Naive thymus-derived CD8-positive, alpha-beta T cell (primary cell): Measurements from ENCODE around the gene BIK. TPM values are rescaled to one million over a fixed set of nuclear protein-coding genes. Genes with fewer than 3 reads are reported as not detected.
"Not testable (repeated sequence)": the region's sequence is repeated elsewhere in the genome, so short reads cannot be mapped to it uniquely, and the experiment has no call there.

ENCODE experiments used
- ATAC-seq, 2 donors: fragments of 150-1000 bp; cut with Tn5 transposase in 1 of 2; sonication (Bioruptor Pico), chemical (Tn5 transposase) in 1 of 2; 1 replicate in 1 of 2; 2 replicates in 1 of 2; pipeline ENCODE4 v1.10.0; 2021; ENCODE audit warnings: mild to moderate bottlenecking in 2 of 2, moderate library complexity in 2 of 2
- POLR2A ChIA-PET: fragments of 350-600 bp; sonication (Branson Sonifier 250); formaldehyde crosslinking; loops from one replicate; lab custom pipeline; 2021; ENCODE audit warnings: antibody characterized with exemption; lab: Charles Lee
- DNase-seq, 10 donors: peaks; one replicate each; pipeline versions ENCODE4 v3.0.0 to v3.0.0-alpha.2; 2020 to 2022
- H3K27ac Mint-ChIP-seq, 10 donors: one replicate each; pipeline ENCODE4 v1.8.0; 2020 to 2022; ENCODE audit warnings: mild to moderate bottlenecking in 10 of 10, mixed read lengths in 10 of 10, moderate library complexity in 4 of 10, inconsistent platforms in 1 of 10
- H3K27me3 Mint-ChIP-seq, 5 donors: one replicate each; pipeline ENCODE4 v1.8.0; 2021 to 2022; ENCODE audit warnings: mixed read lengths in 5 of 5
- H3K36me3 Mint-ChIP-seq, 3 donors: one replicate each; pipeline ENCODE4 v1.8.0; 2020 to 2022; ENCODE audit warnings: mixed read lengths in 3 of 3, mild to moderate bottlenecking in 2 of 3, inconsistent platforms in 1 of 3
- H3K4me1 Mint-ChIP-seq, 4 donors: one replicate each; pipeline ENCODE4 v1.8.0; 2021 to 2022; ENCODE audit warnings: mixed read lengths in 4 of 4
- H3K4me3 Mint-ChIP-seq, 10 donors: one replicate each; pipeline ENCODE4 v1.8.0; 2020 to 2022; ENCODE audit warnings: mild to moderate bottlenecking in 10 of 10, mixed read lengths in 10 of 10, moderate library complexity in 6 of 10, inconsistent platforms in 1 of 10
- H3K9me3 Mint-ChIP-seq, 9 donors: one replicate each; pipeline ENCODE4 v1.8.0; 2020 to 2022; ENCODE audit warnings: mixed read lengths in 9 of 9, mild to moderate bottlenecking in 3 of 9, inconsistent platforms in 1 of 9, moderate library complexity in 1 of 9
- polyA plus RNA-seq, 3 donors: library from polyadenylated mRNA; unstranded; fragments of 300-500 nt; fragmentation: Illumina TruSeq; gene quantifications; one replicate each; pipeline ENCODE4 v1.2.3, GENCODE V29; 2021
- total RNA-seq, 8 experiments: library from RNA in 2 of 8; stranded (reverse) in 2 of 8; gene quantifications; one replicate each; pipeline ENCODE4 v1.2.3 and lab custom pipeline; 2021 to 2026

BIK gene
- total and polyA plus RNA-seq, 5 experiments from 2014 or later: 2.6 to 6.1 (median 2.8) TPM

DNA sequence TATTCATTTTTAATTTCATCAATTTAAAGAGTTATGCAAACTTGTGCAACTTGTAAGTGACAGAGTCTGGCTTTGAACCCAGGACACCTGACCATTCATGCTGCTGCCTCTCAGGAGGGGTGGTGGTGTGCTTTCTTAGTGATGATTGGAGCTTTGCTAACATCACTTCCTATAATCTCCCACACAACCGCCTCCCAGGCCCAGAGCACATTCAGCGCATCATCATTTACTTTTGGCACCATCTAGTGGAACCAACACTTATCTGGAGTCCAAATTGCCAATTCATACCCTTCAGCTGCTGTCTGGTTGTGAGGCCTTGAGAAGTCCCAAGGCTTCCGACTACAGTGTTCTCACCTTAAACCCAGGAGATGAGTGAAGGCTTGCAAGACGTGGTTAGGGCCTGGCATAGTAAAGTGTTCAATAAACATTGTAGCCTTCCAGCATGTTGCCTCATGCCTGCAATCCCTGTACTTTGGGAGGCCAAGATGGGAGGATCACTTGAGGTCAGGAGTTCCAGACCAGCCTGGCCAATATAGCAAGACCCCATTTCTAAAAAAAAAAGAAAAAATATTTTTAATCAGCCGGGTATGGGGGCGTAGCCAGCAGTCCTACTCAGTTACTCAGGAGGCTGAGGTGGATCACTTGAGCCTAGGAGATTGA, 20.3 kb upstream of the BIK start:
- Mint-ChIP-seq H3K9me3 (peaks cover 0 to 3% (median 0%) of the 10 kb centered on the region in 9 donors), H3K27ac (peak overlapping the region in 3 of 10 donors; percentile 40 to 75 (median 62)), H3K4me3 (peak overlapping the region in 9 of 10 donors; percentile 13 to 94 (median 69)), H3K36me3 (peaks cover 0 to 5% (median under 1%) of the 10 kb centered on the region in 3 donors), H3K4me1 (peaks cover 5 to 31% (median 17%) of the 10 kb centered on the region in 4 donors), H3K27me3 (no peaks in the 10 kb centered on the region)
- peak in 5 of 10 donors; percentile 13 to 39 (median 14) for DNase-seq
- ATAC-seq: no peak
- POLR2A ChIA-PET: interaction anchor here (0.7 kb wide), 1 partner anchor 997 kb away, joined by 3 read pairs; no protein-coding TSS in a partner anchor

DNA sequence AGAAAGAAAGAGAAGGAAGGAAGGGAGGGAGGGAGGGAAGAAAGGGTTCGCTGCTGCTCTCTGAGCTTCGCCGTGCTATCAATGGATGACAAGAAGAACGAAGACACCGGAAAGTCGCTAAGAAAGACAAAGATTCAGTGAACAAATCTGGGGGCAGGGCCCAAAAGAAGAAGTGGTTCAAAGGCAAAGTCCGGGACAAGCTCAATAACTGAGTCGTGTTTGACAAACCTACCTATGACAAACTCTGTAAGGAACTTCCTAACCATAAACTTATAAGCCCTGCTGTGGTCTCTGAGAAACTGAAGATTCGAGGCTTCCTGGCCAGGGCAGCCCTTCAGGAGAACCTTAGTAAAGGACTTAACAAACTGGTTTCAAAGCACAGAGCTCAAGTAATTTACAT, 18.5 kb upstream of the BIK start:
- H3K4me1 Mint-ChIP-seq: peaks cover 3 to 14% (median 10%) of the 10 kb centered on the region in 4 donors
- ATAC-seq: no peak
- POLR2A ChIA-PET: interaction anchor here (0.6 kb wide), 1 partner anchor 24 kb away, joined by 3 read pairs; no protein-coding TSS in a partner anchor
- H3K36me3 Mint-ChIP-seq: peaks cover 0 to 5% (median 3%) of the 10 kb centered on the region in 3 donors
- no peak overlapping the region for H3K4me3 Mint-ChIP-seq
- H3K27me3 Mint-ChIP-seq: no peaks in the 10 kb centered on the region
- no peak overlapping the region for H3K27ac Mint-ChIP-seq
- peaks cover 0 to 11% (median 6%) of the 10 kb centered on the region in 9 donors for H3K9me3 Mint-ChIP-seq
- DNase-seq: no peak

DNA sequence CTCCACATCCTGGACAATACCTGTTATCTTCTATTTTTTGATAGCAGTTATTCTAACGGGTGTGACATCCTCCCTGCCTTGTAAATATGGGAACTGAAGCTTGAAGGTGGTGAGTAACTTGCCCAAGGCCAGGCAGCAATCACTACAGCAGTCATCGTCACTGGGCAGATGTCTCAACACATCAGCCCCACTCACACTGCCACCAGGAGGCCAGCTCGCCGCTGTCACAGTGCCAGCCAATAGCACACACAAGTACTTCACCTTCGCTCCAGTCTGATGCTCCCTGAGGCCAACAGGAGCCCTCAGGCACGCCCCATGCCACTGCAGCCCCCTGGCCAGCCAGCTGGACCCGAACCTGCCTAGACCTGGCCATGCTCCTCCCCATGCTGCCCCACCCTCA, 16.5 kb upstream of the BIK start:
- POLR2A ChIA-PET: no interaction called here
- peaks cover 0 to 11% (median 6%) of the 10 kb centered on the region in 9 donors for H3K9me3 Mint-ChIP-seq
- H3K27ac Mint-ChIP-seq: no peak overlapping the region
- ATAC-seq (no peak), DNase-seq (no peak)
- no peak overlapping the region for H3K4me3 Mint-ChIP-seq
- H3K4me1 Mint-ChIP-seq: peaks cover 0 to 7% (median 4%) of the 10 kb centered on the region in 4 donors
- H3K36me3 Mint-ChIP-seq: peaks cover 0 to 5% (median 3%) of the 10 kb centered on the region in 3 donors
- no peaks in the 10 kb centered on the region for H3K27me3 Mint-ChIP-seq

DNA sequence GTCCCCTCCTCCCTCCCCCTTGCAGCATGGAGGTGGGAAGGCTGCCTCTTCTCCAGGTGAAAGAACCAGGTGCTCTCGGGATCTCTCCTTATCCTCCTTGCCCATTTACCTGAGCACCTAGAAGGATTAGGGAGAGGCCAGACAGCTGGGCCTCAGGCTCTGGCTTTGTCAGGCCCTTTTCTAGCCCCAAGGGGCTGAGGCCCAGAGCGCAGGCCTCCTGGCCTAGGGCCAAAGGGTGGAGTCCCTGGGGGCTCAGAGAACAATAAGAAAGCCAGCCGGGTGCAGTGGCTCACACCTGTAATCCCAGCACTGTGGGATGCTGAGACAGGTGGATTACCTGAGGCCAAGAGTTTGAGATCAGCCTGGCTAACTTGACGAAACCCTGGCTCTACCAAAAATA, 16.0 kb upstream of the BIK start:
- peaks cover 0 to 11% (median 6%) of the 10 kb centered on the region in 9 donors for H3K9me3 Mint-ChIP-seq
- no peaks in the 10 kb centered on the region for H3K27me3 Mint-ChIP-seq
- peaks cover 0 to 5% (median 3%) of the 10 kb centered on the region in 3 donors for H3K36me3 Mint-ChIP-seq
- H3K27ac Mint-ChIP-seq: peak overlapping the region in 1 of 10 donors; percentile 84
- POLR2A ChIA-PET: no interaction called here
- peaks cover 0 to 4% (median 2%) of the 10 kb centered on the region in 4 donors for H3K4me1 Mint-ChIP-seq
- ATAC-seq (no peak), DNase-seq (no peak)
- no peak overlapping the region for H3K4me3 Mint-ChIP-seq

DNA sequence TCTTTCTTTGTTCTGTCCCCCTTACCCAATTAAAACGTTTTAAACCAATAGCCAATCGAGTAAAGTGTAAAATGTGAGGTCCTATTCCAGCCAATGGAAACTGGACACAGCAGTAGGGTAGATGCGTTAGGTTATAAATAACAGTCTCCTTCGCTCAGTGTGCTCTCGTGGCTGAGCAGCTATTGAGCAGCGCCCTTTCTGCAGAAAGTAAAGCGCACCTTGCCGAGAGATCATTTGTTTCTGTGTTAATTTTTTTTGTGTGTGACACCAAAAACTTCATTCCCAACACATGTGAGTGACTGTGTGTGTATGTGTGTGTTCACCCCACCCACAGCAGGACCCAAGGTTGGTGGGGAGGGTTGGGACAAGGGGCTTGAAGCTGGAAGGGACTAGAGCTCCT, 14.1 kb upstream of the BIK start:
- no peaks in the 10 kb centered on the region for H3K4me1 Mint-ChIP-seq
- peak overlapping the region in 1 of 10 donors; percentile 29 for H3K27ac Mint-ChIP-seq
- DNase-seq: no peak
- H3K9me3 Mint-ChIP-seq: peaks cover 0 to 11% (median 6%) of the 10 kb centered on the region in 9 donors
- ATAC-seq: no peak
- peaks cover 0 to 5% (median 3%) of the 10 kb centered on the region in 3 donors for H3K36me3 Mint-ChIP-seq
- no peaks in the 10 kb centered on the region for H3K27me3 Mint-ChIP-seq
- no peak overlapping the region for H3K4me3 Mint-ChIP-seq
- POLR2A ChIA-PET: no interaction called here

DNA sequence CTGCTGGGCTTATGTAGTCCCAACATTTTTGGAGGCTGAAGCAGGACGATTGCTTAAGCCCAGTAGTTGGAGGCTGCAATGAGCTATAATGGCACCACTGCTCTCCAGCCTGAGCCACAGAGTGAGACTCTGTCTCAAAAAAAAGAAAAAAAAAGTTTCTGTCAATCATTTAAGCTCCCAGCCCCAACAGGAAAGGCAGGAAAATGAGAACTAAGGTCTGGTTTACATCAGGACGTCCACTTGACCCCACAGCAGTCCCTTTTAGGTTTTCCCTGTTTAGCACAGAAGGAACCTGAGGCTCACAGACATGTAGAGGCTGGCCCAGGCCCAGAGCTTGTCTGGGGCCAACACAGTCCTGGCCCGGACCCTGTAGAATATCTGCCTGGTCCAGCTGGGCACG, 12.2 kb upstream of the BIK start:
- Mint-ChIP-seq H3K4me1 (no peaks in the 10 kb centered on the region), H3K27me3 (no peaks in the 10 kb centered on the region), H3K4me3 (no peak overlapping the region), H3K9me3 (peaks cover 0 to 11% (median 6%) of the 10 kb centered on the region in 9 donors), H3K27ac (no peak overlapping the region), H3K36me3 (peaks cover 0 to 5% (median 3%) of the 10 kb centered on the region in 3 donors)
- DNase-seq: no peak
- ATAC-seq: no peak
- POLR2A ChIA-PET: no interaction called here

DNA sequence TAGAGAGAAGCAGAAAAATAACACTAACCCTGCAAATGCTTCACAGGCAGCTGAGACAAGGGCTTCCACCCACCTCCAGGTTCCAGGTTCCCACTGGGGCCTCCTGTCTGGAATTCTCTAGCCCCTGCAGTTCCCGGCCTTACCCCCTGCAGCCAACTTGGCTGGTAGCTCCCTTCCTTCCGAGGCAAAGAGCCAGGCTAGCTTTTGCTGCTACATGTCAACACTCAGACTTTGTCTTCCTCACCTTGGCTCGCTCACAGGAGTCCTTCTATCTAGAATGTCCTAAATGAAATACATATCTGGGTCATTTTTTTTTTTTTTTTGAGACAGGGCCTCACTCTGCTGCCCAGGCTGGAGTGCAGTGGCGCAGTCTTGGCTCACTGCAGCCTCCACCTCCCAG, 11.5 kb upstream of the BIK start:
- DNase-seq (no peak), ATAC-seq (no peak)
- Mint-ChIP-seq H3K27ac (no peak overlapping the region), H3K36me3 (peaks cover 0 to 5% (median 3%) of the 10 kb centered on the region in 3 donors), H3K27me3 (no peaks in the 10 kb centered on the region), H3K4me1 (peaks cover 0 to 7% (median 4%) of the 10 kb centered on the region in 4 donors), H3K9me3 (peaks cover 0 to 11% (median 6%) of the 10 kb centered on the region in 9 donors), H3K4me3 (no peak overlapping the region)
- POLR2A ChIA-PET: interaction anchor here (0.7 kb wide), 1 partner anchor 11 kb away, joined by 4 read pairs; the partner anchor contains the start of gene BIK

DNA sequence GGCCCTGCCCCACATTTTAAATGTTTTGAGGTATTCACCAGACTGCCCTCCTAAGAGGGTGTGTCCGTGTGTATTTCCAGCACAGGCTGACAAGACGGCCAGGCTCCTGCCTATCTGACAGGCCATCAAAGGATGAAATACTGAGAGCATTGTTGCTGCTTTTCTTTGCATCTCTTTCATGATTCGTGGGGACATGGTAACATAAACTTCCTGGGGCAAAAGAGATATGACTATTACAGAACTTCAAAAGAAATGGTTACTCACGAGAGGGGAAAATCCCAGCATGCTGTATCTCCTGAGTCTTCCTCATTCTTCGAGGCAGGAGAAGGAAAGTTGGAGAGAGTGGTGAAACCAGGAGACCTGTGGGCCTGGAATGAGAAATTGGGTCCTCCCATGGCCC, 10.3 kb upstream of the BIK start:
- POLR2A ChIA-PET: no interaction called here
- no peaks in the 10 kb centered on the region for H3K27me3 Mint-ChIP-seq
- H3K9me3 Mint-ChIP-seq: peaks cover 0 to 10% (median 6%) of the 10 kb centered on the region in 9 donors
- H3K4me1 Mint-ChIP-seq: peaks cover 0 to 10% (median 5%) of the 10 kb centered on the region in 4 donors
- ATAC-seq (no peak), DNase-seq (no peak)
- H3K27ac Mint-ChIP-seq: no peak overlapping the region
- H3K36me3 Mint-ChIP-seq: peaks cover 0 to 5% (median 3%) of the 10 kb centered on the region in 3 donors
- no peak overlapping the region for H3K4me3 Mint-ChIP-seq

DNA sequence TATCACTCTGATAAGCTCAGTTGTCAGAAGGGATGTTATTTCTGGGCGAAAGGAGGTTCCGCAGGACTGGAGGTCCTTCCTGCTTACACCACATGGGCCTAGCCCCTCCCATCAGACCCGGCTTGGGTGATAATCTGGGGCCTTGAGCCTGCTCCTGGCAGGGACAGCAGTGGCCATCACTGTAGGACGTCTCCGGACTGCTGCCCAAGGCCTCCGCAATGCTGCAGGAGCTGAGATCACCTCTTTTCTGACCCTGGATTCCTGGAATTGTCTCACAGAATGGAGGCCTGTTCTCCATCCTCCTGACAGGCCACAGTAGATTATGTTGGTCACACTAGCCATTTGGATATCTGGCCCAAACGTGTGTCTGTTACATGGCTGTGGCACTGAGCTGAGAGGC, 9.2 kb upstream of the BIK start:
- Mint-ChIP-seq H3K9me3 (peaks cover 0 to 6% (median under 1%) of the 10 kb centered on the region in 9 donors), H3K27ac (no peak overlapping the region), H3K27me3 (no peaks in the 10 kb centered on the region), H3K4me3 (no peak overlapping the region), H3K4me1 (peaks cover 0 to 10% (median 5%) of the 10 kb centered on the region in 4 donors), H3K36me3 (peaks cover 0 to 3% (median 0%) of the 10 kb centered on the region in 3 donors)
- no peak for ATAC-seq
- POLR2A ChIA-PET: no interaction called here
- no peak for DNase-seq

DNA sequence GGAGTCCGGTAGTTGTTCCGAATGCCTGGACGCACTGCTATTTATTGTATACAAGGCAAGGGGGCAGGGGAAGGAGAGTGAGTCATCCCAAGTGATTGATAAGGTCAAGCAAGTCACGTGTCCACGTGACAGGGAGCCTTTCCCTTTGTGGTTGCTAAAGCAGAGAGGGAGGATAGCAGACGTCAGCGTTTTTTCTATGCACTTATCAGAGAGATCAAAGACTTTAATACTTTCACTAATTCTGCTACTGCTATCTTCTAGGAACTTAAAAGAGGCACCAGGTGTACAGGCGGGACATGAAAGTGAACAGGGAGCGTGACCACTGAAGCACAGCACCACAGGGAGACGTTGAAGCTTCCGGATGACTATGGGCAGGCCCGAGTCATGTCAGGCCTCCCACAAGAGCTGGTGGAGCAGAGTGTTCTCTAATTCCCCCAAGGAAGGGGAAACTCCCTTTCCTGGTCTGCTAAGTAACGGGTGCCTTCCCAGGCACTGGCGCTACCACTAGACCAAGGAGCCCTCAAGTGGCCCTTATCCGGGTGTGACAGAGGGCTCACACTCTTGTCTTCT, 6.4 kb upstream of the BIK start:
- not testable (repeated sequence) for H3K36me3 Mint-ChIP-seq, ATAC-seq, H3K9me3 Mint-ChIP-seq, H3K27me3 Mint-ChIP-seq
- Mint-ChIP-seq H3K27ac (peak overlapping the region in 4 of 10 donors; percentile 9 to 86 (median 72)), H3K4me3 (peak overlapping the region in 2 of 10 donors; percentile 36 to 64), H3K4me1 (peaks cover 2 to 10% (median 5%) of the 10 kb centered on the region in 4 donors)
- POLR2A ChIA-PET: interaction anchor here (0.5 kb wide), 1 partner anchor 16 kb away, joined by 5 read pairs; no protein-coding TSS in a partner anchor
- DNase-seq: peak in 1 of 10 donors; percentile 14

DNA sequence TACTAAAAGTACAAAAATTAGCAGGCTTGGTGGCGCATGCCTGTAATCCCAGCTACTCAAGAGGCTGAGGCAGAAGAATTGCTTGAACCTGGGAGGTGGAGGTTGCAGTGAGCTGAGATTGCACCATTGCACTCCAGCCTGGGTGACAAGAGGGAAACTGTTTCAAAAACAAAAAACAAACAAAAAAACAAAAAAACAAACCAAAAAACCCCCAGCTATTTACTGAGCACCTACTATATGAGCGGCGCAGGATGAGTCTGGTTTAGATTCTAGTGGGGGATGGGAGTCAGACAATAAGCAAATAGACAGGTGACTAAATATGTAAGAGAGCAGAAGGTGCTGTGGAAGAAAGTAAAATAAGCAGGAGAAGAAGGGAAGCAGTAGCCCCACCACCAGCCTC, 5.6 kb upstream of the BIK start:
- DNase-seq, H3K9me3 Mint-ChIP-seq, ATAC-seq, H3K27ac Mint-ChIP-seq, POLR2A ChIA-PET, H3K27me3 Mint-ChIP-seq, H3K36me3 Mint-ChIP-seq, H3K4me3 Mint-ChIP-seq: not testable (repeated sequence)
- peaks cover 2 to 10% (median 5%) of the 10 kb centered on the region in 4 donors for H3K4me1 Mint-ChIP-seq

DNA sequence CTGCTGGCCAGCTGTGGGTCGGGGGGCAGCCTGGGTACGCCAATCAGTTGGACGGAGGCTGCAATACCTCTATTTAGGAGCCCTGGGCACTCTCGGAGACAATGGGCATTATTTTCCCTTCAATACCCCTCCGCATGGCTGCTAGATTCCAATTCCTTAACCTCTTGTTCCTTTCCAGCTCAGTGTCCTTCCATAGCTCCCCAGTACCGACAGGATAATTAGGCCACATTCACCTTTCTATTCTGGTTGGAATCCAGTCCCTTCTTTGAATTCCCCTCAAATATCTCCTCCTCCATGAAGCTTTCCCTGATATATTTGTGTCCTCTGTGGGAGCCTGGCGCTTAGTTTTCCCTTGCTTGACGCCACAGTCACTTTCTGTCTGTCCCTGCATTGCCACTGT, 4.2 kb upstream of the BIK start:
- Mint-ChIP-seq H3K27me3 (peaks cover 0 to 3% (median 0%) of the 10 kb centered on the region in 5 donors), H3K36me3 (no peaks in the 10 kb centered on the region), H3K27ac (no peak overlapping the region), H3K4me3 (no peak overlapping the region), H3K9me3 (no peaks in the 10 kb centered on the region), H3K4me1 (peaks cover 5 to 11% (median 8%) of the 10 kb centered on the region in 4 donors)
- DNase-seq (no peak), ATAC-seq (no peak)
- POLR2A ChIA-PET: interaction anchor here (0.7 kb wide), 1 partner anchor 82 kb away, joined by 3 read pairs; no protein-coding TSS in a partner anchor

DNA sequence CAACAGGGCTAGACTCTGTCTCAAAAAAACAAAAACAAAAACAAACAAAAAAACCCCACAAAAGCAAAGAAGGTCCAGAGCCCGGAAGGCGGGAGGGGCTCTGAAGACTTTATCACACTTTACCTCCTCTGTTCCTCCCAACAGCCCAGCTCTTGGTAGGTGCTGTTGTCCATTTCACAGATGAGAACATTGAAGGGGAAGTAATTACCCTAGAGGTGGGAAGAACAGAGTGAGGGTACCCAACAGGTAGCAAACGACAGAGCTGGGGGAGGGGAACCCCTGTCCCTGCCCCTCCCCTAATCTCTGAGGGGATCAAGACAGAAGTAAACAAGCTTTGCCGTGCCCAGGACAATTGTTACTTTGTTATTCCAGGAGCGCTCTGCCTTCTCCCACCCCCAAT, 1.0 kb upstream of the BIK start:
- Mint-ChIP-seq H3K4me3 (peak overlapping the region in 9 of 10 donors; percentile 14 to 74 (median 47)), H3K36me3 (no peaks in the 10 kb centered on the region)

More for the DNA sequence above, 1.0 kb upstream of the BIK start:
- POLR2A ChIA-PET: interaction anchor here (0.5 to 1.6 kb wide), 2 partner anchors 41 to 78 kb away, joined by 3 read pairs; no protein-coding TSS in a partner anchor
- H3K9me3 Mint-ChIP-seq: no peaks in the 10 kb centered on the region
- peaks cover 0 to 15% (median 8%) of the 10 kb centered on the region in 4 donors for H3K4me1 Mint-ChIP-seq
- peaks cover 0 to 9% (median 0%) of the 10 kb centered on the region in 5 donors for H3K27me3 Mint-ChIP-seq
- DNase-seq (no peak), ATAC-seq (no peak)
- H3K27ac Mint-ChIP-seq: peak overlapping the region in 3 of 10 donors; percentile 37 to 51 (median 44)
